Suprapubic skin (tissue), 4 donors: Measurements from ENCODE around the gene CADPS. TPM values are rescaled to one million over a fixed set of nuclear protein-coding genes. Genes with fewer than 3 reads are reported as not detected.

Experiments
- DNase-seq, 2 donors: peaks; one replicate each; pipeline ENCODE4 v3.0.0-alpha.2; 2019; ENCODE audit warnings: low spot score in 2 of 2
- H3K27ac ChIP-seq: fragments of 200-600 bp; sonication (generic); one replicate; pipeline ENCODE4 v1.5.1; 2019
- H3K27me3 ChIP-seq: fragments of 200-600 bp; sonication (generic); one replicate; pipeline ENCODE4 v1.5.1; 2019
- H3K36me3 ChIP-seq: fragments of 200-600 bp; sonication (generic); one replicate; pipeline ENCODE4 v1.5.1; 2019
- H3K4me1 ChIP-seq: fragments of 200-600 bp; sonication (generic); one replicate; pipeline ENCODE4 v1.5.1; 2019
- H3K4me3 ChIP-seq: fragments of 200-600 bp; sonication (generic); one replicate; pipeline ENCODE4 v1.5.1; 2019; ENCODE audit warnings: mild to moderate bottlenecking
- H3K9me3 ChIP-seq: fragments of 200-600 bp; sonication (generic); one replicate; pipeline ENCODE4 v1.5.1; 2019
- CTCF ChIP-seq, 2 donors: fragments of 200-600 bp in 1 of 2; fragments of 450-650 bp in 1 of 2; sonication (generic) in 1 of 2; IDR thresholded peaks; one replicate each; pipeline ENCODE4 v1.5.1; 2016 to 2019; ENCODE audit warnings: antibody characterized with exemption in 2 of 2, mild to moderate bottlenecking in 1 of 2, moderate library complexity in 1 of 2
- EP300 ChIP-seq: sonication (generic); formaldehyde crosslinking; IDR thresholded peaks from one replicate; pipeline ENCODE4 v1.6.1; 2017; ENCODE audit warnings: antibody characterized with exemption
- POLR2A ChIP-seq, 2 donors: fragments of 450-650 bp; IDR thresholded peaks; one replicate each; pipeline ENCODE4 v1.6.1; 2017; ENCODE audit warnings: antibody characterized with exemption in 2 of 2, mild to moderate bottlenecking in 2 of 2, moderate library complexity in 2 of 2
- POLR2AphosphoS5 ChIP-seq, 3 donors: sonication (generic); formaldehyde crosslinking; IDR thresholded peaks; one replicate each; pipeline ENCODE4 v1.6.1; 2017; ENCODE audit warnings: antibody characterized with exemption in 3 of 3
- WGBS: methylation state at CpG from one replicate; pipeline ENCODE4 v1.1.5; 2018; 5-methylcytosine and 5-hydroxymethylcytosine counted together
- total RNA-seq, 4 donors: library from RNA; depleted of rRNA; stranded (reverse); fragments of >200 nt; gene quantifications; one replicate each; pipeline ENCODE4 v1.1.0, GENCODE V29; 2016

CADPS gene
- total RNA-seq, 4 donors from 2014 or later = 0.57 to 3.8 (median 3.0) TPM

GRCh38 chr3:62529230-62529629 lies 346.0 kb downstream of the CADPS start:
- no peak for DNase-seq
- H3K4me1 ChIP-seq = no peaks in the 10 kb centered on the region
- H3K27ac ChIP-seq = no peak overlapping the region
- H3K4me3 ChIP-seq = no peak overlapping the region
- TF ChIP-seq POLR2AphosphoS5 (IDR thresholded peaks at IDR 0.05) = no peak
- TF ChIP-seq CTCF (IDR thresholded peaks at IDR 0.05) = no peak
- no peak for TF ChIP-seq POLR2A (IDR thresholded peaks at IDR 0.05)
- TF ChIP-seq EP300 = no peak
- no peaks in the 10 kb centered on the region for H3K36me3 ChIP-seq
- H3K9me3 ChIP-seq = no peaks in the 10 kb centered on the region
- WGBS = 39% methylated on average over 4 of the region's 4 CpGs
- no peaks in the 10 kb centered on the region for H3K27me3 ChIP-seq

DNA sequence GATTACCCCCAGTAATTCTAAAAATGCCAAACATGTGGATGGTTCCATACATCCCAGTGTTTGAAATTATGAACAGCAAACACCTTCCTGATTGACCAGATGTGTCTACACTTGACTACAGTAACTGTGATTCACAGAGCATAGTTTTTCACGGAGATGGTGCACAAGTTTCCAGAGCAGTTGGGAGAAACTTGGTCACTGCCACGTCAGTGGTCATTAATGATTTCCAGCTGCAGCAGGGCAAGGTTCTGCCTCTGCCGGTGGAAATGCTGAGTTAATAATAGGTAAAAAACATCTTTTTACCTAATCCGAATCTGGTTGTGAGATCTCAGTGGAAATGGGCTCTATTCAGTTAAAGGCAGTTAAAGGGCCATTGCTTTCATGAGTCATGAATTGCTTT lies 347.7 kb downstream of the CADPS start:
- no peaks in the 10 kb centered on the region for H3K27me3 ChIP-seq
- H3K36me3 ChIP-seq = no peaks in the 10 kb centered on the region
- H3K27ac ChIP-seq = no peak overlapping the region
- H3K4me1 ChIP-seq = no peaks in the 10 kb centered on the region
- no peak for TF ChIP-seq POLR2AphosphoS5 (IDR thresholded peaks at IDR 0.05)
- TF ChIP-seq POLR2A (IDR thresholded peaks at IDR 0.05) = no peak
- no peak for TF ChIP-seq CTCF (IDR thresholded peaks at IDR 0.05)
- TF ChIP-seq EP300 = no peak
- no peak overlapping the region for H3K4me3 ChIP-seq
- no peaks in the 10 kb centered on the region for H3K9me3 ChIP-seq
- no peak for DNase-seq
- WGBS = 73% methylated on average over 4 of the region's 4 CpGs

- Histone ChIP-seq H3K27me3 (no peaks in the 10 kb centered on the region), H3K4me1 (no peaks in the 10 kb centered on the region)
- WGBS = 52% methylated on average over 3 of the region's 3 CpGs
Observed at GRCh38 chr3:62525281-62525680, 349.9 kb downstream of the CADPS start.

DNA sequence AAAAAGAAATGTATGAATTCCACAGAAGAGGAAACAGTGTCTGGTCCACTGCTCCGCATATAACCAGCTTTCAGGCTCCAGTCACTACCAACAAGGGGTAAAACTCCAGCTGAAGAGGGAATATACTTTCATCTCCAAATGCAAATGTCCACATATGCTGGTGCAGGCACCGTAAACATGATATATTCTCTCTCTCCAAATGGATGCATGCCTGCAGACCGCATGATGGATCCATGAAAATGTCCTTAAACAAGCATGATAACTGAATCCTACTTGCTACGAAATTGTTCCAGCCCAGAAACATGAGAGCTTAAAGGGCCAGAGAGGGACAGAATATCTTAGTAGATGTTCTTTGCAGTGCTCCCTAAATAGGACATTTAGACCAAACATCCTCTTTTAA lies 351.5 kb downstream of the CADPS start:
- no peaks in the 10 kb centered on the region for H3K36me3 ChIP-seq
- no peaks in the 10 kb centered on the region for H3K4me1 ChIP-seq
- TF ChIP-seq POLR2AphosphoS5 (IDR thresholded peaks at IDR 0.05) (no peak), POLR2A (IDR thresholded peaks at IDR 0.05) (no peak), EP300 (no peak), CTCF (IDR thresholded peaks at IDR 0.05) (no peak)
- no peaks in the 10 kb centered on the region for H3K9me3 ChIP-seq
- no peak for DNase-seq
- no peaks in the 10 kb centered on the region for H3K27me3 ChIP-seq
- H3K4me3 ChIP-seq = no peak overlapping the region
- WGBS = 68% methylated on average over 4 of the region's 4 CpGs
- H3K27ac ChIP-seq = no peak overlapping the region

More at GRCh38 chr3:62525281-62525680, 349.9 kb downstream of the CADPS start:
- DNase-seq = no peak
- TF ChIP-seq POLR2A (IDR thresholded peaks at IDR 0.05) = no peak
- TF ChIP-seq EP300 = no peak
- no peak for TF ChIP-seq POLR2AphosphoS5 (IDR thresholded peaks at IDR 0.05)
- TF ChIP-seq CTCF (IDR thresholded peaks at IDR 0.05) = no peak
- Histone ChIP-seq H3K4me3 (no peak overlapping the region), H3K9me3 (no peaks in the 10 kb centered on the region), H3K36me3 (no peaks in the 10 kb centered on the region), H3K27ac (no peak overlapping the region)

DNA sequence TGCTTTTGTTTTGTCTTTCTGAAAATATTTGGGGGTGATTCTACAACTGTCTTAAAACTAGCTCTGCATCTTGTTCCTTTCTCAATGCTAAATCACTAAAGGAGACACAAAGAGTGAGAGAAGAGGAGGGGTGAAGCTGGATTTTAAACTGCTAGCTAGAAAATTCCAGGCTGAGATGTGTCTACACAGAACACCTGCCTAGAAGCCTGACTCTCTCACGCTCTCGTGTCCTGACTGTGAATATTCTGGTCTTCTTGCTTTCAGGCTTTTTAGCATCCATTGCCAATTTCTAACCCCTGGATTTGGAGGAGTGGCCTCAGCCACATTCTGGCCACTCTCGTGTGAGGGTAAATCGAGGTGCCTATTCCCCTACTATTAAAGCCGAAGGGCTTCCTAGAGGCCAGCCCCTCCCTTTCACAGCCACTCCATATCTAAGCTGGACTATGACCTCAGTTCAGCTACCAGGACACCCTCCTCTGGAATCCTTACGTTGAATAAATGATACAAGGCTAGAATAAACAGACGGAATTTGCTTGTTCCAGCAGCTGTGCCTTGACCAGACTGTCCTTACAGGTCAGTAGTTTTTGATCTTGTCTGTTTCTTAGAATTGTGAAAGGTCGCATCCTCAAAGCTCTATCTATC lies 353.6 kb downstream of the CADPS start:
- H3K9me3 ChIP-seq = no peaks in the 10 kb centered on the region
- no peak for DNase-seq
- 86% methylated on average over 8 of the region's 8 CpGs for WGBS
- H3K36me3 ChIP-seq = no peaks in the 10 kb centered on the region
- H3K4me3 ChIP-seq = no peak overlapping the region
- no peak overlapping the region for H3K27ac ChIP-seq
- no peaks in the 10 kb centered on the region for H3K4me1 ChIP-seq
- TF ChIP-seq CTCF (IDR thresholded peaks at IDR 0.05) (no peak), EP300 (no peak), POLR2A (IDR thresholded peaks at IDR 0.05) (no peak), POLR2AphosphoS5 (IDR thresholded peaks at IDR 0.05) (no peak)
- H3K27me3 ChIP-seq = no peaks in the 10 kb centered on the region
